NCI-H1436 treated with DMSO at 0.1 percent for 48 hours (cell line): ENCODE results near the gene MAD1L1.
"Not testable (repeated sequence)": the region's sequence is repeated elsewhere in the genome, so short reads cannot be mapped to it uniquely, and the experiment has no call there.

Experiments used
- DNase-seq: peaks from one replicate; lab custom pipeline; 2025; lab: John Stamatoyannopoulos, UW

MAD1L1 gene

DNA sequence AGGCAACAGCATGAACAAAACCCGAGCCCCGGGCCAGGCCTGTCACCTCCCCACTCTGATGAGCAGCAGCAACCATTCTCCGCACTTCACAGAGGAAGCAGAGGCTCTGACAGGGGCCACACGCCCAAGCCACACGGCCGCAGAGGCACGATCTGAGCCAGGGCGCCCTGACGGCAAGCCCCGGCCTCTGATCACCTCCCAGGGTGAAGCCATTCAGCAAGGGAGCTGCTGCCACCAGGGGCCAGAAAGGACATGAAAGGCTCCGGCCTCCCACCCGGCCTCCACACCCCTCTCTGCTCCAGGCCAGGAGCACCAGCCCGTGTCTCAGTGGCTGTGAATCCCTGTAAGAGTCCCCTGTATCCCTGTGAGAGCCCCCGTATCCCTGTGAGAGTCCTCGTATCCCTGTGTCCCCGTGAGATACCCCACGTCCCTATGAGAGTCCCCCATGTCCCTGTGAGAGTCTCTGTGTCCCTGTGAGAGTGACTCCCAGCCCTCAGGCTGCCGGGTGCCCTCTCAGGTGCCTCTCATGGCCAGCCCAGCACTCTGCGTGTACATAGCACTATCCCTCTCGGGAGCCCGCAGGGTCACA lies 187.8 kb downstream of the MAD1L1 start:
- no peak for DNase-seq

- no peak for DNase-seq
These were observed 188.3 kb downstream of the MAD1L1 start for GRCh38 chr7:2044311-2044882.

DNA sequence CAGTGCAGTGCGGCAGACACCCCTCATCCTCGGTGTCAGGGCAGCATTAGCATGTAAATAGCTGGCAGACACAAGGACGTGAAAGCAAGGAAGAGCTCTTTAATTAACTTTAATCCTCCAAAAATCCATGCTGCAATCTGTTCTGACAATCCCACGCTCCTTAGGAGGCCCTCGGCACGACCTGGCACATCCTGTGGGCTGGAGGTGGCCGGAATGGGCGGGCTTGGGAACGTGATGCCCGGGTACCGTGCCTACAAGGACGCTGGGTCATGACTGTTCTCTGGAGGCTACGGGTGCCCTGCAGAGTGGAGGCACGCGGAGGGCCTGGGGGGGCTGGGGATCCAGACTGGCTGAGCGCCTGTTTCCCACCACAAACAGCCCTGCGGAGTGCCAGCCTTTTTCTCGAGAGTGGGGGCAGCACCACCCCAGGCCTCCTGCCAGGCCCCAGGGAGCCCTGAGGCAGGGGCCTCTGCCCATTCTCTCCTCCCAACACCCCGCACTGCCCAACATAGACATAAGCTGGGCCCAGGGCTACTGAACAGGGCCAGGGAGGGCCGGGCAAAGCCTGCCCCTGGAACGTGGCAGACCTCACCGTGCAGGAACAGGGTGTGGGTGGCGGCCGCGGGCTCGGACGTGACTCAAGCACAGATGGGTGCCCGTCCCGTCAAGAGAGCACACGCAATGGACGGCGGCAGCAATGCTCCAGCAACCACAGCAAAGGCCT lies 189.3 kb downstream of the MAD1L1 start:
- DNase-seq = no peak

DNA sequence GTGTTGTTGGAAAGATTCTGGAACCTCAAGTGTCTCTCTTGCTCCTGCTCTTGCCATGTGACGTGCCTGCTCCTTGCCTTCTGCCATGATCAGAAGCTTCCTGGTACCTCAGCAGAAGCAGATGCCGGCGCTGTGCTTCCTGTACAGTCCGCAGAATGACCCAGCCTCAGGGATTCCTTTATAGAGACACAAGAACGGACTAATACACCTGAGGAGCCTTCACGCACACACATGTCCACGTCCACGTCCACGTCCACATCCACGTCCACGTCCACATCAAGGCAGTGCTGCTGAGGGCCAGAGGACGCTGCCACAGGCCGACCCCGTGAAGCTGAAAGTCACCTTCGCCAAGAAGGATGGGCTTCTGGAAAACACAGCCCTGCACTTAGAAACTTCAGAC lies 190.1 kb downstream of the MAD1L1 start:
- DNase-seq = no peak

DNA sequence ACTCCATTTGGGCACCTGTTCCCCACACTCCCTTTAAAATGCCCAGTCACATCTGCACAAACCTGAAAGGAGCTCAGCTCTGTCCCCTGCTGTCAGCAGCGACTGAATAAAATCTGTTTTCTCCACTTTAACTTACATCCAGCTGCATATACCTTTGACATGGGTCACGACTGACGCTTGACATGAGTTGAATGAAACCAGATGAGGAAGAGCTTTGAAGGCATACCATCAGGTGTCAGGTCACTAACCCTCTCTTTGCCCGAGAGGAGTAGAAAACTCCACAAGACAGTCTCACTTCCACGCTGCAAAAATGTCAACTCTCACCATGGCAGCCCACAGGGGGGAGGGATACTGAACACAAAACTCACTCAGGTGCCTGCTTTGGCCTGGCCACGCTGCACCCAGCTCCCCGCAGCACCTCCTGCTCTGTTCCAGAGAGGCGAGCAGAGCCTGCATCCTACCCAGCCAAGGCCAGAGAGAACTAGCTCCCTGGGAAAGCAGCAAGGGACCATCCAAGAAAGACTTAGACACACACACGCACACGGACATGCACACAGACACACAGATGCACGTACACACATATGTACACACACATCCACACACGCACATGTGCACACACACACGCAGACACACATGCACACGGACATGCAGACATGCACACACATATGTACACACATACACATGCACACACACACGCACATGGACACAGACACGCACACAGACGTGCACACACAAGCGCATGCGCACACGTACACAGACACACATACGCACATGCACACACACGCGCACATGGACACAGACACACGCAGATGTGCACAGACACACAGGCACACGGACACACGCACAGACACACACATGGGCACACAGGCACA lies 191.0 kb downstream of the MAD1L1 start:
- DNase-seq = no peak

DNA sequence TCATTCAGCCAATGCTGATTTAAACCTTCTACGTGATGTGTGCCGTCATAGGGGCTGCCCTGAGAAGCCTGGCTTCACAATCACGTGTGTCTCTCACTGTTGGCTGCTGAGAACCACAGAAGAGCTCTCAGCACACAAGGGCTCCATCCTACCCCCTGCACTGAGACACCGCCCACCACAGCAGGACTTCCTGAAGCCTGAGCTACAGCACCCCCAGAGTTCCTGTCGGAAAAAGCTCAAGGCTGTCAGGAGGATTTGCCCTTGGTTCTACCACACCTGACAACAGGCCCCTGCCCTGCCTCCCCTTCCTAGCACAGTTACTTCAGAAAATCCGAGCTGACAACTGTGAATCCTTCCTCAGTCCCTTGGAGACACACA lies 191.9 kb downstream of the MAD1L1 start:
- no peak for DNase-seq

DNA sequence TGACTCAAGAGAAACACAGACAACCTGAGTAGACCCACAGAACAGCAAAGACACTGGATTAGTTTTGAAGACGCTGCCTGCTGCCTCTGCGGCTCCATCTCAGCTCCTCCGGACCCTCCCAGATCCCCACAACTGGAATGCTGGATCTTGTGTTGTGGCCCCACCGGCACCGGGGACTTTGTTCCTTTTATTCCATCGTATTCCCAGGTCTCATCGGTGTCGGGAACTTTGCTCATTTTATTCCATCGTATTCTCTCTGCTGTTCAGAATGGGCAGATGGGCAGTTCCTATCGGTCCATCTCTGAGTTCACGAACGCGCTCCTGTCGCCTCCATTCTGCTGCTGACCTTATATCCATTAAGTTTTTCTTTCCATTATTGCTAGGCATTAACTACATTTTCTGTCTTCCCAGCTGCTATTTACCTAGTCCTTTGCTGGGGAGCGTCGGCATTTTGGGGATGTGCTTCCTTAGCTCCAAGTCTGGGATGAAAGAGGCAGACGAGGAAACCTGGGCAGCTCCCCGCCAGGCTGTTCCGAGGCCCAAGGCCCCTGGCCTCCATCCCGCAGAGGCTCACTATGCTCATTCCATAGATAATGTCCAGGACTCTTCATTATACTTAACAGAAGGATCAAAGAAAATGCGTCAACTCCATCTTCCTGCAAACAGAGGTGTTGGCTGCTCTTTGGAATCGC lies 192.4 kb downstream of the MAD1L1 start:
- no peak for DNase-seq

DNA sequence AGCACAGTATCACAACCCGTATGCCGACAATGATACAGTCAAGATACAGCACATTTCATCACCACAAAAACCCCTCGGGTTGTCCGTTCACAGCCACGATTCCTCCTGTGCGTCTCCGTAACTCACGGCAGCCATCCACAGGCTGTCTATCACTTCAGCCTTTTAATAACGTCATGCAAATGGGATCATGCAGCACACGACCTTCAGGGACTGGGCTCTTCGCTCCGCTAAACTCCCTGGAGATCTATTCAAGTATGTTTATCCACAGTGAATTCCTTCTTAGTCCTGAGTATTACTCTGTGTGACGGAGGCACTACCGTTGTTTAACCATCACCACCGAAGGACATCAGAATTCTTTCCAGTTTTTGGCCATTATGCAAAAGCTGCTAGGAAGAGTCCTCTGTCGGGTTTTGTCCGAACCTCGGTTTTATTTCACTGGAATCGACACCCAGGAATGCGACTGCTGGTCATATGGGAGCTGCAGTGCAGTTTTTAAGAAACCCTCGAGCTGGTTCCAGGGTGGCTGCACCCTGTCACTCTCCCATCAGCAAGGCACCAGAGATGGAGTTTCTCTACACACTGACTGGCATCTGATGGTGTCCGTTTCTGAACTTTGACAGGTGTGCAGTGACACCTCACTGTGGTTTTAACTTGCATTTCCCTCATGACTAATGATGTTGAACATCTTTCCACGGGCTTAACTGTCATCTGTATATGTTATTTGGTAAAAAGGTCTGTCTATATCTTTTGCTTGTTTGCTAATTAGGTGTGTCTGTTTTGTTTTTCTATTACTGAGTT lies 193.6 kb downstream of the MAD1L1 start:
- DNase-seq = no peak

GRCh38 chr7:2037808-2038522 lies 194.8 kb downstream of the MAD1L1 start:
- no peak for DNase-seq

DNA sequence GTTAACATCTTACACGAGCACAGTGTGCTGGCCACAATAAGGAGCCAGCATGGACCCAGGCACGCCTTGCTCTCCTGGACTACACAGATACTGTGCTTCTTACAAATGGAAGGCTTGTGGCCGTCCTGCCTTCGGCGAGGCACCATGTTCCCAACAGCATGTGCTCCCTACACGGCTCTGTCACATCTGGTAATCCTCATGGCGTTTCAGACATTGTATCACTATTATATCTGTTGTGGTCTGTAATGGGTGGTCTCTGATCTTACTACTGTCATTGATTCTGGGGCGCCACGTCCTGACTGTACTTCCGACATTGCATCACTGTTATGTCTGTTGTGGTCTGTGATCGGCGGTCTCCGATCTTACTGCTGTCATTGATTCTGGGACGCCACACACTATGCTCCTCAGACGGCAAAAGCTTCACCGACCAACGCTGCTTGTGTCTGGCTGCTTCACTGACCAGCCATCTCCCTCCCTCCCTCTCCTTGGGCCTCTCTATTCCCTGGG lies 195.4 kb downstream of the MAD1L1 start:
- DNase-seq = no peak

DNA sequence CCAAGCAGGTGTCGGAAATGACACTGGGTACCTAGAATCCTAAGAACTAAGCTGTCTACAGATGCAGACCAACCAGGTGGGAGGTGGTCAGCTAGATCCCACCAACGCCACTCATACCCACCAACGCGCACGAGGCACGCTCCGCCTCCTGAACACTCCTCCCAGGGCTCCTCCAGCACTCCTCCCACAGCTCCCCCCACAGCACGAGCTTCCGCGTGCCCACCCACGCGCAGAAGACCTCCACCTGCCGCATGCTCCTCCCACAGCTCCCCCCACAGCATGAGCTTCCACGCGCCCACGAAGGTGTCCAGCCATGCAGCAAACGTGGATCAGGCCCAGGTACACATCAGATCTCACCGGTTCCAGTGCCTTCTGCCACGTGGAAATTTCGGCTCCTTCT lies 196.0 kb downstream of the MAD1L1 start:
- DNase-seq = no peak

DNA sequence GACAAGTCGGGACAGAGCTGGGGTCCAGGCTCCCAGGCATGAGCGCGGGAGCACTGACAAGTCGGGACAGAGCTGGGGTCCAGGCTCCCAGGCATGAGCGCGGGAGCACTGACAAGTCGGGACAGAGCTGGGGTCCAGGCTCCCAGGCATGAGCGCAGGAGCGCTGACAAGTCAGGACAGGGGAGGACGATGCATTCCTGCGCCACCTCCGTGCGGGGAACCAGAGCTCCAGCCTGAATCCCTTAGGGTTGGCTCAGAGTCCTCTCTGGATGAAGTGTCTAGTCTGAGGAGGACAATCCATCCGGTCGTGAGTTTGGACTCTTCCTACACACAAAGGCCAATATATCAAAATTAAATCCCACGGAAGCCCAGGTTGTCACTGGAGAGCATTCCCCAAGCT lies 196.5 kb downstream of the MAD1L1 start:
- not testable (repeated sequence) for DNase-seq

DNA sequence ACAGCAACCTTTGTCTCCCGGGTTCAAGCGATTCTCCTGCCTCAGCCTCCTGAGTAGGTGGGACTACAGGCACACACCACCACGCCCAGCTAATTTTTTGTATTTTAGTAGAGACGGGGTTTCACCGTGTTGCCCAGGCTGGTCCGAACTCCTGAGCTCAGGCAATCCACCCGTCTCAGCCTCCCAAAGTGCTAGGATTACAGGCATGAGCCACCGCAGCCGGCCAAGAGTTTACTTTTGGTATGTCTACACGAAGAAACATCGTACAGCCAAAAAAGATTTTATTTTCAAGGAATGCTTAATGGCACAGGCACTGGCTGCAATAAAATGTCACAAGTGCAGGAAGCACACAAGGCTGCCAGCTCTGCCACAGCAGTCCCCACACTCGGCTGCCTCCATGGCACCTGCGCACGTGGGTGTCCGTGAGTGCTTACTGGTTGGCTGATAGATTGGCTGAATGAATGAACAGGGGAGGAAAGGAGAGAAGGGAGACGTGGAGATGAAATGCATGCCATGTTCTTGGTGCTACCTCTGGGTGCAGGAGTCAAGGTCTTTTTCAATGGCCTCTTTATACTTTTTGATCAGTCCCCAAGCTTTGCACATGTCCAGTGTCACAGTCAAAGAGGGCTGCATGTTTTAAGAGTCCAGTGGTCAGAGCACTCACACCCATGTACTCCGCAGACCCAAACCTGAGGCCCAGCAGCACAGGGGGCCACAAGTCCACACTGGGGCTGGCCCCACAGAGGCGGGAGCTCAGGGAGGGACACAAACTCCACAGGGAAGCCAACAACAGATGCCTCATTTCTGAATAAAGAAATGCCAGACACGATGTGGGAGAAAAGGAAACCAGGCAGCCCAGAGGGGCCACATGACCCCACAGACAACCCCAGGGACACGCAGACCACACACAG lies 198.2 kb downstream of the MAD1L1 start:
- no peak for DNase-seq

DNA sequence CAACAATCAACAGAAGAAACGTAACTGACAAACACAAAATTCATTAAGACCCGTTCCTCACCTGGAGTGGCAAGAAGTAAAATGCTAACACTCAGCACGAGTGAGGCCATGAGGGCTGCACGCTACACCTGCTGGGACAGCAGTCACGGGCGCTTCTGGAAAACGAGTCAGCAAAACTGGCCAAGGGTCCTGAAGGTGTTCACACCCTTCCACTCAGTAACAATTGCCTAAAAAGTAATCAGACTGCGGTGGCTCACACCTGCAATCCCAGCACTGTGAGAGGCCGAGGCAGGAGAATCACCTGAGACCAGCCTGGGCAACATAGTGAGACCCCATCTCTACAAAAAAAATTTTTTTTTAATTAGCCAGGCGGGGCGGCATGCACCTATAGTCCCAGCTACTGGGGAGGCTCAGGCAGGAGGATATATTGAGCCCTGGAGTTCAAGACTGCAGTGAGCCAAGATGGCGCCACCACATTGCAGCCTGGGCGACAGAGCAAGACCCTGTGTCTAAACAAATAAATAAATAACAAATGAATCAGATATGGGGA lies 199.1 kb downstream of the MAD1L1 start:
- DNase-seq = no peak

- DNase-seq = no peak
These were observed 199.8 kb downstream of the MAD1L1 start for GRCh38 chr7:2032876-2033407.

GRCh38 chr7:2032030-2032875 lies 200.5 kb downstream of the MAD1L1 start:
- DNase-seq = no peak

DNA sequence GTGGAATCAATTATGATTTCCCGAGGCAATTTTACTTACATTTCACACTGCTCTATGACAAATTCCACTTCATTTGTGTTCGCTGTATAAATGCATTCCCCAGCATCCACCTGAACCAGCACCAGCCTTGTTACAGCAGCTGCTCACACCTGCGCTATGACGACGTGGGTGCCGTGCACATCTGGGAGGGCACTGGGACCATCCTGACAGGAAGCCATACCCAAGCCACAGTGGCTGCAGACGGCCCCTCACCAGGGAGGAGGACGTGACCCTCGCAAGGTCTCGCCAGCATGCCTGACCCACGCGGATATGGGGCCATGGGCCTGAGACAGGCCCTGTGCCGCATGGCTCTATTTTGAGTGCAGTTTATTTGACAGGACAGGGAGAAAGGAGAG lies 201.3 kb downstream of the MAD1L1 start:
- no peak for DNase-seq
